ENCODE data around the gene TPGS2. TPM values are rescaled to one million over a fixed set of nuclear protein-coding genes. Genes with fewer than 3 reads are reported as not detected.
A peak's percentile ranks its signal among the peaks of the same experiment; 100 is the strongest.
"Not testable (repeated sequence)": the region's sequence is repeated elsewhere in the genome, so short reads cannot be mapped to it uniquely, and the experiment has no call there.

The TPGS2 gene
- total and polyA plus RNA-seq, 5 experiments from 2014 or later: 49.7 to 62.6 (median 55.7) TPM

GRCh38 chr18:36817039-36817438 is 11.8 kb downstream of the TPGS2 start:
- peaks cover 0 to 16% (median 6%) of the 10 kb centered on the region in 4 donors for H3K4me1 Mint-ChIP-seq
- H3K4me3 Mint-ChIP-seq: no peak overlapping the region
- H3K27ac Mint-ChIP-seq: peak overlapping the region in 4 of 10 donors; percentile 0 to 58 (median 26)
- no peak for ATAC-seq
- DNase-seq: no peak
- POLR2A ChIA-PET: no interaction called here
- H3K9me3 Mint-ChIP-seq: no peaks in the 10 kb centered on the region
- H3K36me3 Mint-ChIP-seq: peaks cover 4 to 60% (median 8%) of the 10 kb centered on the region in 3 donors
- H3K27me3 Mint-ChIP-seq: no peaks in the 10 kb centered on the region

GRCh38 chr18:36816096-36816495 is 12.7 kb downstream of the TPGS2 start:
- H3K27me3 Mint-ChIP-seq, DNase-seq, H3K4me3 Mint-ChIP-seq, POLR2A ChIA-PET, ATAC-seq, H3K9me3 Mint-ChIP-seq: not testable (repeated sequence)
- H3K36me3 Mint-ChIP-seq: peaks cover 4 to 66% (median 8%) of the 10 kb centered on the region in 3 donors
- H3K27ac Mint-ChIP-seq: peak overlapping the region in 1 of 10 donors; percentile 43
- peaks cover 0 to 16% (median 6%) of the 10 kb centered on the region in 4 donors for H3K4me1 Mint-ChIP-seq

DNA sequence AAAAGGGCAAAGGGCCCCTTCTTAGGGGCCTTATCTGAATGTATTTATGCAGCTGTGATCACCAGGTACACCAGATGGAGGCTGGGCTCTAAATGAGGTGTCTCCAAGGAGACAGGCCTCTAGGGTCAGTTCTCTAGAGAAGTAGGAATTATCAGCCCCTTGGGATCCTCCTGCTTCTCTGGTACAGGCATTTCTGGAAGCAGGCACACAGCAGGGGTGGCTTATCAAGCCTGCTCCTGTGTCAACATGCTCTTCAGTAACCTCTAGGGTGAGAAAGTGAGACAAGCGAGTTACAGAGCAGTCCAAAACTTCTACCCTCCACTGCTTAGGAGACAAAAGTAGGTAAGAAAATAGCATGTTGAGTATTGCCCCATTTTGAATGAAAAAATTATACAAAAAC is 13.8 kb downstream of the TPGS2 start:
- Mint-ChIP-seq H3K27ac (peak overlapping the region in 1 of 10 donors; percentile 58), H3K27me3 (no peaks in the 10 kb centered on the region), H3K4me1 (peaks cover 0 to 16% (median 6%) of the 10 kb centered on the region in 4 donors), H3K4me3 (no peak overlapping the region), H3K9me3 (no peaks in the 10 kb centered on the region), H3K36me3 (peaks cover 4 to 73% (median 8%) of the 10 kb centered on the region in 3 donors)
- POLR2A ChIA-PET: no interaction called here
- ATAC-seq (no peak), DNase-seq (no peak)

DNA sequence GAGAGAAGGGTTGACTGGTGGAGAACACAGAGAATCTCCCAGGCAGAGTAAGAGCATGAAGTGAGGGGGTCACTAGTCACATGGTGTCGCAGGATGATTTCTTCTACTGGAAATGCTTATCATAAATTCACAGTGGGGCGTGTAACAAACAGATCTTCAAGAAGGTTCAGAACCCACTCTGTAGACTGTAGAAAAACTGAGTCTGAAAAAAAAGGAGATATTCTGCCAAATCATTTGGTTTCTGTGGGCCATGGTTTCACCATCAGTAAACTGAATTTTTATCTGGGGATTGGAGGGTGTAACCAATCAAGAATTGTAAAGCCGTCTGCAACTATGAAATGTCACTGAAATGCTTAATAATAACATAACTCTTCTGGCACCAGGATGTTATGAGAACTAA is 15.0 kb downstream of the TPGS2 start:
- POLR2A ChIA-PET: no interaction called here
- peaks cover 4 to 70% (median 8%) of the 10 kb centered on the region in 3 donors for H3K36me3 Mint-ChIP-seq
- no peak for ATAC-seq
- peak overlapping the region in 6 of 10 donors; percentile 8 to 49 (median 18) for H3K27ac Mint-ChIP-seq
- no peaks in the 10 kb centered on the region for H3K9me3 Mint-ChIP-seq
- peaks cover 4 to 19% (median 7%) of the 10 kb centered on the region in 4 donors for H3K4me1 Mint-ChIP-seq
- DNase-seq: no peak
- H3K27me3 Mint-ChIP-seq: no peaks in the 10 kb centered on the region
- no peak overlapping the region for H3K4me3 Mint-ChIP-seq

- no peak for ATAC-seq
- Mint-ChIP-seq H3K9me3 (no peaks in the 10 kb centered on the region), H3K4me3 (no peak overlapping the region), H3K27ac (peak overlapping the region in 6 of 10 donors; percentile 9 to 63 (median 18)), H3K27me3 (no peaks in the 10 kb centered on the region), H3K36me3 (peaks cover 4 to 68% (median 7%) of the 10 kb centered on the region in 3 donors), H3K4me1 (peaks cover 4 to 19% (median 7%) of the 10 kb centered on the region in 4 donors)
- no peak for DNase-seq
- POLR2A ChIA-PET: no interaction called here
These were observed 15.6 kb downstream of the TPGS2 start for GRCh38 chr18:36813101-36813775.

GRCh38 chr18:36812678-36813077 is 16.1 kb downstream of the TPGS2 start:
- Mint-ChIP-seq H3K9me3 (no peaks in the 10 kb centered on the region), H3K4me1 (peaks cover 4 to 16% (median 10%) of the 10 kb centered on the region in 4 donors), H3K36me3 (peaks cover 0 to 68% (median 2%) of the 10 kb centered on the region in 3 donors), H3K27me3 (no peaks in the 10 kb centered on the region), H3K27ac (peak overlapping the region in 7 of 10 donors; percentile 31 to 57 (median 37)), H3K4me3 (no peak overlapping the region)
- no peak for DNase-seq
- ATAC-seq: no peak
- POLR2A ChIA-PET: no interaction called here

GRCh38 chr18:36811955-36812354 is 16.8 kb downstream of the TPGS2 start:
- POLR2A ChIA-PET: no interaction called here
- Mint-ChIP-seq H3K36me3 (peaks cover 0 to 71% (median 2%) of the 10 kb centered on the region in 3 donors), H3K27ac (peak overlapping the region in 2 of 10 donors; percentile 40 to 45)

GRCh38 chr18:36811430-36811829 is 17.4 kb downstream of the TPGS2 start:
- H3K4me1 Mint-ChIP-seq: peaks cover 4 to 19% (median 11%) of the 10 kb centered on the region in 4 donors
- H3K27ac Mint-ChIP-seq: no peak overlapping the region
- H3K36me3 Mint-ChIP-seq: peaks cover 0 to 70% (median 4%) of the 10 kb centered on the region in 3 donors
- no peak overlapping the region for H3K4me3 Mint-ChIP-seq
- DNase-seq: no peak
- POLR2A ChIA-PET: no interaction called here
- ATAC-seq: no peak
- H3K9me3 Mint-ChIP-seq: no peaks in the 10 kb centered on the region
- no peaks in the 10 kb centered on the region for H3K27me3 Mint-ChIP-seq

More at GRCh38 chr18:36811955-36812354, 16.8 kb downstream of the TPGS2 start:
- Mint-ChIP-seq H3K4me1 (peaks cover 4 to 18% (median 12%) of the 10 kb centered on the region in 4 donors), H3K27me3 (no peaks in the 10 kb centered on the region), H3K9me3 (no peaks in the 10 kb centered on the region), H3K4me3 (no peak overlapping the region)
- DNase-seq: no peak
- ATAC-seq: no peak

DNA sequence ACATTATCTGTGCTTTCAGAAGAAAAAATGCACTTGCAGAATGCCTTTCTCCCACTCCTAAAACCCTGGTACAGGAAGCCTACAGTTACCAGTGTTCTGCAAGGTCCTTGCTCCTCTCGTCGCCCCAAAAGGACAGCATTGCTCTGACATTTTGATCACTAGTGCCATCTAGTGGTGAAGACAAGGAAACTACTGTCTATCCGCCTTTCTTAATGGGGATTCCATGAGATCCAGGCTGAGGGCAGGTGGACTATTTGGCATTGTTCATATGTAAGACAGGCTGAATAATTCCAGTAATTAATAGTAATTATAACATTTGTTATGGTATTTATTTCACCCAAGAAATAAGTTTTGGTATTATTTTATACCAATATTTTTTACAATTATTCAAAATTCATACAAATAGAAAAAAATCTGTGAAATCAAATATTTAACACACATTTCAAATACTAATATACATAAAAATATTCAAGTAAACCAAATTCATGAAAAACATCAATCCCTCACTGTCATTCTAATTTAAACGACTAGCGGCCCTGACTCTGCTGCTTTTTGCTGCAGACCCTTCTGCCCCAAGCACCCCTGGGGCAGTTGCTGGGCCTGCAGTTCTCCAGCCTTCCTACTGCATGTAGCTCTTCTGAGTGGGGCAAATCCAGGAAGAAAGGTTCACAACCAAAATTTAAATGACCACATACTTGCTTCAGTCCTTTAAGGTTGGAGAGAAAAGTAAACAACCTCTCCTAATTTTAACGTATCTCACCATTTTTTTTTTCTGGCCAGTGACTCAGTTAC is 19.0 kb downstream of the TPGS2 start:
- peaks cover 3 to 19% (median 8%) of the 10 kb centered on the region in 4 donors for H3K4me1 Mint-ChIP-seq
- H3K4me3 Mint-ChIP-seq: no peak overlapping the region
- H3K9me3 Mint-ChIP-seq: no peaks in the 10 kb centered on the region
- no peaks in the 10 kb centered on the region for H3K27me3 Mint-ChIP-seq
- peak; percentile 90 to 96 for ATAC-seq
- DNase-seq: peak in 8 of 10 donors; percentile 2 to 69 (median 32)
- H3K36me3 Mint-ChIP-seq: peaks cover 10 to 72% (median 21%) of the 10 kb centered on the region in 3 donors
- peak overlapping the region in 1 of 10 donors; percentile 5 for H3K27ac Mint-ChIP-seq
- POLR2A ChIA-PET: no interaction called here

DNA sequence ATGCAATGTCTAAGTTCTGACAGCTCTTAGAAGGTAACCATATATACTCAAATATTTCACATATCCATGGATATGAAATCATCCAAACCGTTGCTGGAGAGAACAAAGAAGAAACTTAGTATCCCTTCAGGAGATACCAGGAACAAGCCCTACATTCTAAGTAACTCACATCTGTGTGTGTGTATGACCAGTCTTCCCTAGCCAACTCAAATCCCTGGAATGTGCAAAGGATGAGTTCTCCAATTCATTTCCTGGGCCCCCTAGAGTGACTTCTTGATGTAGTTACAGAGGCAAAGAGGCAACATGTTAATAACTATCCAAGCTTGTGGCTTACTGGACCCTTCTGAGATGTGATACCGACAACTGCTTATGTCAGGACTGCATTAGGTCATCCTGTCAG is 20.1 kb downstream of the TPGS2 start:
- no peak for ATAC-seq
- H3K4me3 Mint-ChIP-seq: no peak overlapping the region
- H3K9me3 Mint-ChIP-seq: no peaks in the 10 kb centered on the region
- peaks cover 19 to 73% (median 29%) of the 10 kb centered on the region in 3 donors for H3K36me3 Mint-ChIP-seq
- POLR2A ChIA-PET: interaction anchor here (0.6 kb wide), 1 partner anchor 677 kb away, joined by 4 read pairs; no protein-coding TSS in a partner anchor
- no peak for DNase-seq
- H3K27ac Mint-ChIP-seq: no peak overlapping the region
- H3K27me3 Mint-ChIP-seq: no peaks in the 10 kb centered on the region
- H3K4me1 Mint-ChIP-seq: peaks cover 4 to 15% (median 5%) of the 10 kb centered on the region in 4 donors

DNA sequence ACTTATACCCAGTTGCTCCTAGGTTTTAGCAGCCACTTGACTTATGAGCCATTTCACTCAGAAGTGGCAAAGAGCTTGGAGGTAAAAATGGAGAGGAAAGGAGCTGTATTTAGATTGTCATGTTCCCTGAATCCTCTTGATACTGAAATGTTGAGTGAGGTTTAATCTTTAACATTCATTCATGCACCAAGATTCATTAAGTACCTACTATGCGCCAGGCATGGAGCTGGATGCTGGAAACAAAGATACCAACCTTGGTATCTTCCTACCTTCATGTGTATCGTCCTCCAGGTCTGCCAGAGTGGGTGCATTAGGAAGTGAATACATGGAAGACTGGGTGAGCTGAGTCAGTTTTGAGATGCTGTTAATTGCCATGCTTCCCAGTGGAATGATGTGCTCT is 23.7 kb downstream of the TPGS2 start:
- H3K27me3 Mint-ChIP-seq: no peaks in the 10 kb centered on the region
- no peak for ATAC-seq
- H3K4me1 Mint-ChIP-seq: peaks cover 3 to 11% (median 4%) of the 10 kb centered on the region in 4 donors
- H3K9me3 Mint-ChIP-seq: no peaks in the 10 kb centered on the region
- H3K27ac Mint-ChIP-seq: no peak overlapping the region
- DNase-seq: no peak
- H3K36me3 Mint-ChIP-seq: peaks cover 26 to 80% (median 52%) of the 10 kb centered on the region in 3 donors
- POLR2A ChIA-PET: no interaction called here
- H3K4me3 Mint-ChIP-seq: no peak overlapping the region

- ATAC-seq: no peak
These were observed 29.9 kb downstream of the TPGS2 start for GRCh38 chr18:36798738-36799473.

More at GRCh38 chr18:36798738-36799473, 29.9 kb downstream of the TPGS2 start:
- Mint-ChIP-seq H3K27me3 (no peaks in the 10 kb centered on the region), H3K4me3 (no peak overlapping the region), H3K4me1 (peaks cover 0 to 1% (median 0%) of the 10 kb centered on the region in 4 donors), H3K27ac (peak overlapping the region in 1 of 10 donors; percentile 10), H3K9me3 (no peaks in the 10 kb centered on the region), H3K36me3 (peaks cover 24 to 94% (median 65%) of the 10 kb centered on the region in 3 donors)
- POLR2A ChIA-PET: no interaction called here
- no peak for DNase-seq
